HCEC 1CT (cell line): ENCODE results near the gene FAP.
A peak's percentile ranks its signal among the peaks of the same experiment; 100 is the strongest.

Experiments used
- DNase-seq: peaks from one replicate; pipeline ENCODE4 v3.0.0-alpha.2; 2017

Gene FAP

DNA sequence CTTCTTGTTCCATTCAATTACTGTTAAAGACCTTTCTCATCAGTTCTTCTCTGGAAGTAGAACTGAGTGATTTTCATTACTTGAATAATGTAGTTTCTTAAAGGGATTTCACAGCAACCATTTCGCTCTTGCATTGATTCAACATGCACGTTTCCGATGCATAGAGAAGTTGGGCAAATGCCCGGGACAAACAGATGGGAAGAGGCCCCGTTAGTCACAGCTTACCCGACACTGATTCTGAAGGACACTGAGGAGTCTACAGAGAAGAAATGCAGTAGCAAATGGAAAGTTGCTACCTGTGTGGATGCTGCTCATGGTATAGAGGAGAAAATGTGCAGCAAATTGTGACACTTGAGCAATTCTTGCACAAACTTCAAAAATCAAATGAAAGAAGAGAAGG, 58.9 kb downstream of the FAP start:
- no peak for DNase-seq

GRCh38 chr2:162182395-162182794, 60.9 kb downstream of the FAP start:
- no peak for DNase-seq

- DNase-seq, result no peak
These were observed 65.9 kb downstream of the FAP start for GRCh38 chr2:162177301-162177700.

GRCh38 chr2:162175714-162176113, 67.5 kb downstream of the FAP start:
- DNase-seq, result no peak

DNA sequence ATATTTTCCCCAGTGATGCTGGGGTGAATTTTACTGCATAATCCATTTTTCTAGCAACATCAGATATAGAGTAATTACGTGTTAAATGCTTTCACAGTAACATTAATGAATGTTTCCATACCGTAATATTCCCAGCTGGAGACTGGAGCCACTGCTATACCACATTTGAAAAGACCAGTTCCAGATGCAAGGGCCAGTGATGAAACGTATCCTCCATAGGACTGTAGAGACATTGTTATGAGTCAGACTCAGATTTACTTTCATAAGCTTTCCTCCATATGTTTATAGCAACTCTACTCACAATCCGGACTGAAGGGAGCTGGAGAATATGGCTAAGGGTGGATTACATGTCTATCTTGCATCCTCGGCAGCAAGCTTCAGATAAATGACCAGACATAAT, 68.5 kb downstream of the FAP start:
- DNase-seq, result peak; percentile 62

- DNase-seq, result no peak
These were observed 70.4 kb downstream of the FAP start for GRCh38 chr2:162172802-162173370.

DNA sequence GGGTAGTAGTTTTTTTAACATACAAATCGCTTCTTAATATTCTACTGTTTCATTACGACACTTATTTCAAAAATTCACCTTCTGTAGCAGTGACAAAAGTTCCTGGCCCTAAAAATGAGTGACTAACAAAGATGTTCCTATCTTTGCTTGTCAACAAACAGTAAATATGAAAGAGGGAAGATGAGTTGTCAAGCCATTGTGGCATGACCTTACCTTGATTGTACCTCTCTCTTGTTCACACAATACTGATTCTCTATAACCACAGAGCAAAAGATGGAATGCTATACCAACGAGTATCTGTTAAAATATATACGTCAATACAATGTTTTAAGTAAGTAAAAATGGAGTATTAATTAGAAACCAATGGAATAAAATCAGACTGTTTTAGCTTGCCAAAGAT, 76.5 kb downstream of the FAP start:
- no peak for DNase-seq

DNA sequence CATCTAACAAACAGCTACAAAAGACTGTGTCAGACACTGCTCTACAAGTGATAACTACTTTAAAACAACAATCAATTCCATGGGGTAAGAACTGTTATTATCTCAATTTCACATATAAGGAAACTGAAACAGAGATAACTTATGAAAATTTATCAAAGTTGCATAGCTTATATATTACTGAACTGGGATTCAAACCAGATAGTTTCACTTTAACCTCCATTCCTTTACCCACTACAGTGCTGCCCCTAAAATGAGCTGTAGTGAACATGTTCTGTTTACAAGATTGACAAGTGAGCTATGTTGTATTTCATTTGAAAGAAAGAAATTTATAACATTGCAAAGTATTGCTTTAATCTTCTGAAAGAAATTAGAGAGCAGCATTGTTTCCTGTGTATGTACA, 77.1 kb downstream of the FAP start:
- DNase-seq, result no peak

GRCh38 chr2:162164802-162165201, 78.4 kb downstream of the FAP start:
- DNase-seq, result peak; percentile 30

- no peak for DNase-seq
These were observed 83.8 kb downstream of the FAP start for GRCh38 chr2:162159446-162159845.

GRCh38 chr2:162156149-162156548, 87.1 kb downstream of the FAP start:
- DNase-seq, result no peak

GRCh38 chr2:162155093-162155492, 88.2 kb downstream of the FAP start:
- DNase-seq, result no peak

- DNase-seq, result peak; percentile 46
These were observed 89.5 kb downstream of the FAP start for GRCh38 chr2:162153608-162154224.

DNA sequence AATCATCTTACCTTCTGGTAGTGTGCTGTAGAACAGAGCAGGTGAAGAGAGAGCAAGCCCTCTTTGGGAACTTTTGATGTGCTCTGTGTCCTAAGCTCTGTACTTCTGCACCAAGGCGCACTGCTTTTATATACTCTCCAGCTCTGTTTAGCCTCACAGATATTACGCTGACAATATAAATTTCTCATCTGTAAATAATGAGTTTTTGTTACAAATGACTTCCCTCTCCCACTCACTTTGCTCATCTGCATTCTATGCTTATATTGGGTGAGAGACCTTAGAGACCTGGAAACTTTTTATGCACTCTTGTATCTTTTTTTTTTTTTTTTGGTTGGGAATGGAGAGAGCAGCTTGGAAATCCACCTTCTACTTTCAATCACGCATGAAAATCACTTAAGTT, 91.1 kb downstream of the FAP start, which contains the start of gene GCG:
TSS of gene GCG (minus strand) at position 101 of the 400 bp plus-strand sequence. CDS start 3,069 bp downstream, outside the sequence.
- no peak for DNase-seq

DNA sequence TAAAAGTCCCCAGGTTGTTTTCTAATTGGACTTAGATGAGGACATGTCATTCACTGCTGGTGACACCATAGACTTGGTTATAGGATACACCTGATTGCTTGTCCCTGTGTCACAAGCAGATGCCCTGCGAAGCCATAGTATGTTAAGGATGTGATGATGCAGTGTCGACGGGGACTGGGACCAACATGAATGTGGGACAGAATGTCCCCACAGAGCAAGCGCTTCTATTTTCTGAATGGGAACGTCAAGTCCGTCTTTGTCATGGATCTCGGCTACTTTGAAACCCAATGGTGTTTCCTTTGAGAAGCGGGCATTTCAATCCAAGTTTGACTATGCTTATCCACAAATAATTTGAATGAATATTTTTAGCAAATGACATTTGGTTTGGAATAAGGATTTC, 93.3 kb downstream of the FAP start:
- DNase-seq, result no peak

DNA sequence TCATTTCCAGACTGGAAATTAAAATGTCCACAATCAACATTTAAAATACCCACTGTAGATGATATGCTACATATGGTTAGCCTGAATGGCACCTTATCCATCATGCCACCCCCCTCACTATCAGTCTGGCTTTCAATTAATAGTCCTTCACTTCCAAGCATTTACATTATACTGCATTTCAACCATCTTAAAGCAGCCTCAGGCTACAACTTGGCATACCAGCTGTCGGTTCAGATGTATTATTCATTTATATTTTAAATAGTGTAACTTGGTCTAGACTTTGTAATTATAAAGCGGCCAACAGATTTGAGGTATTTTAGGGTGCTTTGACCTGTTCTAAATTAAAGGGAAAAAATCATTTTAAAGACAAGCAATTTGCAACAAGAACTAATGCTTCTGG, 93.8 kb downstream of the FAP start:
- no peak for DNase-seq

- no peak for DNase-seq
These were observed 94.3 kb downstream of the FAP start for GRCh38 chr2:162148956-162149355.

DNA sequence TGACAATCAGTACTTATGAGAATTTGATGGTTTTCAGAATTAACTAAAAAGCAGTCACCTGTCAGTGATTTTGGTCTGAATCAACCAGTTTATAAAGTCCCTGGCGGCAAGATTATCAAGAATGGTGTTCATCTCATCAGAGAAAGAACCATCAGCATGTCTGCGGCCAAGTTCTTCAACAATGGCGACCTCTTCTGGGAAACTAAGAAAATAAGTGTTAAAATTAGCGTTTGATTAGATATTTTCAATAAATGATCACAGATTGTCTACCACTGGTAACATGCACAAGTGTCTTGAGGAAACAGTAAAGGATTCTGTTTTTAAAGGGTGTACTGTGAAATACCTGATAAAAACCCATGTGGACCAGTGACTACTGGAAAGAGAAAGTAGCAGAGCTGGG, 99.3 kb downstream of the FAP start:
- DNase-seq, result no peak

- no peak for DNase-seq
These were observed 104.9 kb downstream of the FAP start for GRCh38 chr2:162138310-162138709.

- no peak for DNase-seq
These were observed 115.8 kb downstream of the FAP start for GRCh38 chr2:162127422-162127821.

DNA sequence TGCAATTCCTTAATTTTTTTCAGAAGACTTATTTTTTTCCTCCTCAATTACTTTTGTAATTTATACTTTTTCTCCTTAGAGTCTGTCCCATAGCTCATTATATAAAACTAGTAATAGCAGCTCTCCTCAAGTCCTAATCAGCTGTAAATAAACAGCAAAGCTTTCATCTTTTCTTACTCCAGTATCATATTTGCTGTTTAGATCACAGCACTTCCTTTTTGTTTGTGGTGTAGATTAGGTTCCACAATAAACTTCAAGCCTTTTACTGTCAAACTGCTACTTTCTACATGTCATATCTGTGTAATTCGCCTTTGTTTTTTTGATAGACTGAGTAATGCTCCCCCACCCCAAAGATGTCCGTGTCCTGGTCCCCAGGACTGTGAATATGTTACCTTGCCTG, 116.7 kb downstream of the FAP start:
- DNase-seq, result no peak

- peak; percentile 58 for DNase-seq
These were observed 117.1 kb downstream of the FAP start for GRCh38 chr2:162126111-162126519.

DNA sequence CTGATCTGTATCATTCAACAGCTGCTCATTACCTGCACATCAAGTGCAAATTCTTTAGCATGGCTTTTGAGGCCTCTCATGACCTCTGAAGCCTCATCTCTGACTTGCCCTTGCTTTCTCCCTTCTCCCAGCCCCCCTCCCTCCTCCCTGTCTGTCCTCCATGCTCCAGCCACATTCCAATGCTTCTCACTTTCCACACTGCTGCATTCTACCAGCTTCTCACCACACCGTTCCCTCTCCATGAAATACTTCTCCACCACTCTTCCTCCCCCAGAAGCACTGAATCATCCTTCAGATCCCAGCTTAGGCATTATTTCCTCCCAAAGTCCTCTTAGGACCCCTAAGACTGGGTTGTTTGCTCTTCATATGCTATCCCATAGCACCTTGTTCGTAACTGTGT, 118.1 kb downstream of the FAP start:
- DNase-seq, result no peak

DNA sequence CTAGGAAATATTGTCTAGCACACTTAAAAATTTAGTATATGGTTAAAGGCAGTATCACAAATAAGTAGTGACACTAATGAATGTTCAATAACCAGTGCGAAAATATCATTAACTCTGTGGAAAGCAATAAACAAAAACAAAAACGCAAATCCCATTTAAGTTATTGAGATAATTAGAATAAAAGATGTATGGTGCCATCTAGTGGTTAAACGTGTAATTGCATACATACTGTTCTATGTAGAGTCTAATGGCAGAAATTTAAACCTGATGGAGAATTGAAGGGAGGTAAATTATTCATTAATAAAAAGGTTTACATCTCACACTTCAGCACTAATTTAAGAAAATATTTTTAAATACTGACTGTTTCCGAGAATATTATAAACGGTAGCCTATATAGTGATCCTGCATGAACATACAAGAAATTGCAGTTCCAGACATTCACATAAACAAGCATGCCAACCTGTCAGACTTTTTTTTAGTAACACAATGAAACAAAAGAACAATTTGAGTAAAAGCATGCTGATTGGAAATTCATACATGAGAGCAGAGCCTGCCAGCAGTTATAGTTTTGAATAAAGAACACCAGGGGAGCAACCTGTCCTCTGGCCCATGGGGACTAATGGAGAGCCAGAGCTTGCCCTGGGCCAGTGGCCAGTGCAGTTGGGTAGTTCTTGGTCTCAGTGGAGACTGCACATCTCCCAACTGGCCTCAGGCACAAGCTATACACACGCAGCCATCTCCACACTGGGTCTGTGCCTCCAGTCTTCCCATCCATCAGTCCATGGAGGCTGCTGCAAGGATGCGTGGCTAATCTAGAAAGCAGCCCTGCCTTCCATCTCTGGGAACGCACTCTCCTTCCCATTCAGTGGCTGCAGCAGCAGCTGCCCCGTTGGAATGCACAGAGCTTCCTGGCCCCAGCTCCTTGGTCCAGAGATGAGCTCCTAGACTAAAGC, 119.2 kb downstream of the FAP start:
- peak; percentile 38 for DNase-seq
